ENCODE results near the gene MARK2. TPM values are rescaled to one million over a fixed set of nuclear protein-coding genes. Genes with fewer than 3 reads are reported as not detected.

MARK2 gene
- total and polyA plus RNA-seq, 2 experiments from 2014 or later: 8.9 to 15.8 TPM

DNA sequence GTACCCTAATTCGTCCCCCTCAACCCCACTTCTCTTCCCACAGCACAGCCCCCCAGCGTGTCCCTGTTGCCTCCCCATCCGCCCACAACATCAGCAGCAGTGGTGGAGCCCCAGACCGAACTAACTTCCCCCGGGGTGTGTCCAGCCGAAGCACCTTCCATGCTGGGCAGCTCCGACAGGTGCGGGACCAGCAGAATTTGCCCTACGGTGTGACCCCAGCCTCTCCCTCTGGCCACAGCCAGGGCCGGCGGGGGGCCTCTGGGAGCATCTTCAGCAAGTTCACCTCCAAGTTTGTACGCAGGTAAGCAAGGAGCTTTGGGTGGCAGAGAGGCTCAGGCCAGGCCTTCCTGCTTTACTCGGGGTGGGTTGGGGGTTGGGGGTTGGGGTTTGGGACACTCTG lies 65.8 kb downstream of the MARK2 start:
- no peak for TF ChIP-seq EZH2phosphoT487 (IDR thresholded peaks at IDR 0.05; ENCODE audit: insufficient read depth, low read depth)
- TF ChIP-seq EZH2 (IDR thresholded peaks at IDR 0.05; ENCODE audit: insufficient read depth, poor library complexity, severe bottlenecking): no peak
- Histone ChIP-seq H4K20me1 (ENCODE audit: insufficient read depth) (no peaks in the 10 kb centered on the region), H3K27ac (no peak overlapping the region), H3K79me2 (ENCODE audit: insufficient read depth) (no peaks in the 10 kb centered on the region), H3K4me1 (ENCODE audit: insufficient read depth) (no peaks in the 10 kb centered on the region), H3K4me2 (ENCODE audit: unreplicated experiment) (no peak overlapping the region), H3K9ac (no peak overlapping the region), H3K4me3 (no peak overlapping the region), H3K27me3 (replicated peaks; ENCODE audit: insufficient read depth) (no peaks in the 10 kb centered on the region), H3F3A (ENCODE audit: insufficient read depth) (no peaks in the 10 kb centered on the region), H3K36me3 (ENCODE audit: low read depth) (peaks cover 7% of the 10 kb centered on the region; the same call in 1 of the 2 replicates), H3K9me2 (ENCODE audit: insufficient read depth) (no peaks in the 10 kb centered on the region), H2AFZ (no peak overlapping the region), H3K9me3 (ENCODE audit: low read depth) (no peaks in the 10 kb centered on the region)
- WGBS, 2 experiments (ENCODE audit: low coverage in 1 of 2, low lambda C conversion rate in 2 of 2, missing lambda C conversion rate in 2 of 2): 88 to 94% methylated on average over 12 to 13 of the region's 13 CpGs
- DNase-seq: no peak
- in situ Hi-C loops (cut with MboI): no loop called here

DNA sequence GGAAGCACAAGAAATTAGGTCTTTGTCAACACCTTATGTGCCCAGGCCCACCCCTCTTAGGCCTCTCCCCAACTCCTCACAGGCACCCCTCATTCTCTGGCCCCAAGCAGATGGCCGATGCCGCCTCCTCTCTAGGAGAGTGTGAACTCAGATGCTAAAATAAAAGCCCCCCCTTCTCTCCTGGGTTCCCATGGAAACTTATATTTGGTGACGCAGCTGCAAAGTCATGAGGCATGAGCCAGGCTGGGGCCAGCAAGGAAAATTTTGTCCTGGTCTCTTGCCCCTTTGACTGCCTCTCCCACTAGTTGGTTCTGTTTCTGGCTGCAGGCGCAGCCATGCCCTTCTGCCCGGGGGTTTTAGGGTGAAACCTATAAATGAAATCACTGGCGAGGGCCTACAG lies 66.3 kb downstream of the MARK2 start:
- Histone ChIP-seq H2AFZ (no peak overlapping the region), H3F3A (ENCODE audit: insufficient read depth) (no peaks in the 10 kb centered on the region), H3K79me2 (ENCODE audit: insufficient read depth) (no peaks in the 10 kb centered on the region), H3K36me3 (ENCODE audit: low read depth) (peaks cover 7% of the 10 kb centered on the region; the same call in 1 of the 2 replicates), H3K9me2 (ENCODE audit: insufficient read depth) (no peaks in the 10 kb centered on the region), H3K9me3 (ENCODE audit: low read depth) (no peaks in the 10 kb centered on the region), H3K9ac (no peak overlapping the region), H3K27me3 (replicated peaks; ENCODE audit: insufficient read depth) (no peaks in the 10 kb centered on the region), H3K4me2 (ENCODE audit: unreplicated experiment) (no peak overlapping the region), H3K4me1 (ENCODE audit: insufficient read depth) (no peaks in the 10 kb centered on the region), H3K27ac (no peak overlapping the region), H3K4me3 (no peak overlapping the region), H4K20me1 (ENCODE audit: insufficient read depth) (no peaks in the 10 kb centered on the region)
- in situ Hi-C loops (cut with MboI): no loop called here
- TF ChIP-seq EZH2 (IDR thresholded peaks at IDR 0.05; ENCODE audit: insufficient read depth, poor library complexity, severe bottlenecking): no peak
- no peak for TF ChIP-seq EZH2phosphoT487 (IDR thresholded peaks at IDR 0.05; ENCODE audit: insufficient read depth, low read depth)
- peak; percentile 47 for DNase-seq
- 58 to 63% methylated on average over 5 to 6 of the region's 6 CpGs for WGBS, 2 experiments (ENCODE audit: low coverage in 1 of 2, low lambda C conversion rate in 2 of 2, missing lambda C conversion rate in 2 of 2)

DNA sequence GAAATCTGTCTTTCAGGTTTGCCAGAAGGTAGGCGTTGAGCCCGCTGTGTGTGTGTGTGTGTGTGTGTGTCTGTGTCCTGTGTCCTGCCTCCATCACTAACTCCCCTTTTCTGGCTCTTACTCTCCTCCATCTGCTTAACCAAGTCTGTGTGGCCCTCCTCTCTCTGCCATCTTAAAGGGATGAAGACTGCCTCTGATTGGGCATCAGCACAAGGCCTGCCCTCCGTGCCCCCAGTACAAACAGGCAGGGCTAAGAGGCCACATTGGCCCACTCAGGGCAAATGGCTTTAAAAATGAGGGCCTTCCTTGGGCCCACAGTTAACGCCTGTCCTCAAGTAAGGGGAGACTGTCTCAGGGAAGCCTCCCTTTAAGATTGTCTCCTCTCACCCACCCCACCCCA lies 67.2 kb downstream of the MARK2 start:
- H3K9ac ChIP-seq: no peak overlapping the region
- in situ Hi-C loops (cut with MboI): no loop called here
- no peaks in the 10 kb centered on the region for H3K4me1 ChIP-seq (ENCODE audit: insufficient read depth)
- 92 to 96% methylated on average over 4 of the region's 4 CpGs for WGBS, 2 experiments (ENCODE audit: low coverage in 1 of 2, low lambda C conversion rate in 2 of 2, missing lambda C conversion rate in 2 of 2)
- H3K79me2 ChIP-seq (ENCODE audit: insufficient read depth): no peaks in the 10 kb centered on the region
- no peaks in the 10 kb centered on the region for H4K20me1 ChIP-seq (ENCODE audit: insufficient read depth)
- peaks cover 7% of the 10 kb centered on the region; the same call in 1 of the 2 replicates for H3K36me3 ChIP-seq (ENCODE audit: low read depth)
- DNase-seq: no peak
- no peak for TF ChIP-seq EZH2 (IDR thresholded peaks at IDR 0.05; ENCODE audit: insufficient read depth, poor library complexity, severe bottlenecking)
- no peak for TF ChIP-seq EZH2phosphoT487 (IDR thresholded peaks at IDR 0.05; ENCODE audit: insufficient read depth, low read depth)
- H3K4me2 ChIP-seq (ENCODE audit: unreplicated experiment): no peak overlapping the region
- H3K4me3 ChIP-seq: no peak overlapping the region
- H3F3A ChIP-seq (ENCODE audit: insufficient read depth): no peaks in the 10 kb centered on the region
- H2AFZ ChIP-seq: no peak overlapping the region
- H3K27ac ChIP-seq: no peak overlapping the region
- H3K27me3 ChIP-seq (replicated peaks; ENCODE audit: insufficient read depth): no peaks in the 10 kb centered on the region
- no peaks in the 10 kb centered on the region for H3K9me2 ChIP-seq (ENCODE audit: insufficient read depth)
- no peaks in the 10 kb centered on the region for H3K9me3 ChIP-seq (ENCODE audit: low read depth)

DNA sequence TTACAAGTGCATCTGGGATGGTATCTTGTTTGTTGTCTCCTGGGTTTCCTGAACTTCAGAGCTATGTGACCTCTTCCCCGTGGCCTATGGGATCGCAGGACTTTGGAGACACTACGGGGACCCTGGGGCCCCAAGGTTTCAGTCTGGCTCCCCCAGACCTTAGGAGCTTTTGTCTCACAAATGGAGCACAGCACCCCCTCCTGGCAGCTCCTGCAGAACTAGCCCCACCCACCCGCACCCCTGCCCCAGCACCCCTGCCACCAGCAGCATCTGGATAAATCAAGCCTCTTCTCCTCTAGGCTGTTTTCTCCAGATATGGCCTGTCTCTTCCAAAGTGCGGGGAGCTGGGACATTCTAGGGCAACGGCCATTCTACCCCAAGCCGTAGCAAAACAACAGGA lies 67.7 kb downstream of the MARK2 start:
- H3K9me3 ChIP-seq (ENCODE audit: low read depth): no peaks in the 10 kb centered on the region
- H3K4me3 ChIP-seq: no peak overlapping the region
- H3K79me2 ChIP-seq (ENCODE audit: insufficient read depth): no peaks in the 10 kb centered on the region
- no peaks in the 10 kb centered on the region for H3K4me1 ChIP-seq (ENCODE audit: insufficient read depth)
- WGBS, 2 experiments (ENCODE audit: low coverage in 1 of 2, low lambda C conversion rate in 2 of 2, missing lambda C conversion rate in 2 of 2): 90 to 100% methylated on average over 5 to 7 of the region's 7 CpGs
- H3K36me3 ChIP-seq (ENCODE audit: low read depth): peaks cover 7% of the 10 kb centered on the region; the same call in 1 of the 2 replicates
- H3K27ac ChIP-seq: no peak overlapping the region
- no peaks in the 10 kb centered on the region for H3K27me3 ChIP-seq (replicated peaks; ENCODE audit: insufficient read depth)
- H2AFZ ChIP-seq: no peak overlapping the region
- no peaks in the 10 kb centered on the region for H4K20me1 ChIP-seq (ENCODE audit: insufficient read depth)
- in situ Hi-C loops (cut with MboI): no loop called here
- DNase-seq: peak; percentile 46
- no peaks in the 10 kb centered on the region for H3F3A ChIP-seq (ENCODE audit: insufficient read depth)
- no peak overlapping the region for H3K4me2 ChIP-seq (ENCODE audit: unreplicated experiment)
- TF ChIP-seq EZH2phosphoT487 (IDR thresholded peaks at IDR 0.05; ENCODE audit: insufficient read depth, low read depth): no peak
- no peak for TF ChIP-seq EZH2 (IDR thresholded peaks at IDR 0.05; ENCODE audit: insufficient read depth, poor library complexity, severe bottlenecking)
- no peaks in the 10 kb centered on the region for H3K9me2 ChIP-seq (ENCODE audit: insufficient read depth)
- H3K9ac ChIP-seq: no peak overlapping the region

DNA sequence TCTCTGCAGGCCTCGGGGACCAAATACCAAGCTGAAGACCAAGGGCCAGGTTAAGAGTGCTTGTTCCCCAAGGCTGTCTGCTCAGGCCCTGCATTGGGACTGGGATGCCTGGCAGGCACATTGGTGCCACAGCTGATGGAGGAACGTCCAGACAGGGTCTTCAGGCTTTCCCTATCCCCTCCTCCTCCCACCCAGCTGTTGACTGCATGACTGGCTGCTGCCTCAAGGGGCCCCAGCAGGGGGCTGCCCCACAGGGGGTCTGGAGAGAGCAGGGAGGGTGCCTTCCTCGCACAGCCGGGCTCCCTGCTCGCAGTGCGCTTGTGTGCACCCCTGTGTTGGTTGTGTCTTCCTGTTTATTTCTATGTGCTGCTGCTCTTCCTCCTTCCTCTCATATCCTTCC lies 68.2 kb downstream of the MARK2 start:
- WGBS, 2 experiments (ENCODE audit: low coverage in 1 of 2, low lambda C conversion rate in 2 of 2, missing lambda C conversion rate in 2 of 2): 69 to 79% methylated on average over 6 of the region's 6 CpGs
- peaks cover 5% of the 10 kb centered on the region; the same call in 1 of the 2 replicates for H3K36me3 ChIP-seq (ENCODE audit: low read depth)
- H2AFZ ChIP-seq: no peak overlapping the region
- no peaks in the 10 kb centered on the region for H3K27me3 ChIP-seq (replicated peaks; ENCODE audit: insufficient read depth)
- no peaks in the 10 kb centered on the region for H3K9me2 ChIP-seq (ENCODE audit: insufficient read depth)
- H3K4me1 ChIP-seq (ENCODE audit: insufficient read depth): no peaks in the 10 kb centered on the region
- H3K79me2 ChIP-seq (ENCODE audit: insufficient read depth): no peaks in the 10 kb centered on the region
- no peak for DNase-seq
- H3K9me3 ChIP-seq (ENCODE audit: low read depth): no peaks in the 10 kb centered on the region
- in situ Hi-C loops (cut with MboI): no loop called here
- H3K4me3 ChIP-seq: no peak overlapping the region
- H3K4me2 ChIP-seq (ENCODE audit: unreplicated experiment): no peak overlapping the region
- H3F3A ChIP-seq (ENCODE audit: insufficient read depth): no peaks in the 10 kb centered on the region
- H3K27ac ChIP-seq: no peak overlapping the region
- TF ChIP-seq EZH2 (IDR thresholded peaks at IDR 0.05; ENCODE audit: insufficient read depth, poor library complexity, severe bottlenecking) (no peak), EZH2phosphoT487 (IDR thresholded peaks at IDR 0.05; ENCODE audit: insufficient read depth, low read depth) (no peak)
- no peak overlapping the region for H3K9ac ChIP-seq
- H4K20me1 ChIP-seq (ENCODE audit: insufficient read depth): no peaks in the 10 kb centered on the region
